Heart right ventricle (tissue), 16 donors: ENCODE results near the gene MYOF. TPM values are rescaled to one million over a fixed set of nuclear protein-coding genes. Genes with fewer than 3 reads are reported as not detected.
A peak's percentile ranks its signal among the peaks of the same experiment; 100 is the strongest.
"Not testable (repeated sequence)": the region's sequence is repeated elsewhere in the genome, so short reads cannot be mapped to it uniquely, and the experiment has no call there.

Experiments used
- ATAC-seq, 8 donors: fragments of 200-7000 bp; cut with Tn5 transposase; one replicate each; pipeline ENCODE4 v1.9.1; 2020; ENCODE audit warnings: mild to moderate bottlenecking in 8 of 8, moderate library complexity in 8 of 8, moderate number of reproducible peaks in 1 of 8
- DNase-seq, 2 donors: peaks; one replicate each; pipeline ENCODE4 v3.0.0-alpha.2; 2020
- H3K27ac ChIP-seq, 10 donors: fragments of 200-600 bp; sonication (generic) in 2 of 10; one replicate each; pipeline versions ENCODE4 v1.5.0 to v1.8.0; 2020 to 2022; ENCODE audit warnings: mild to moderate bottlenecking in 3 of 10
- H3K27me3 ChIP-seq, 7 donors: fragments of 200-600 bp; one replicate each; pipeline ENCODE4 v1.8.0; 2021 to 2022; ENCODE audit warnings: mild to moderate bottlenecking in 2 of 7
- H3K36me3 ChIP-seq, 9 donors: fragments of 200-600 bp; sonication (generic) in 1 of 9; one replicate each; pipeline versions ENCODE4 v1.5.0 to v1.8.0; 2020 to 2022; ENCODE audit warnings: mild to moderate bottlenecking in 2 of 9
- H3K4me1 ChIP-seq, 9 donors: fragments of 200-600 bp; sonication (generic) in 1 of 9; one replicate each; pipeline versions ENCODE4 v1.5.0 to v1.8.0; 2020 to 2022; ENCODE audit warnings: mild to moderate bottlenecking in 4 of 9
- H3K4me3 ChIP-seq, 10 donors: fragments of 200-600 bp; sonication (generic) in 2 of 10; one replicate each; pipeline versions ENCODE4 v1.5.0 to v1.8.0; 2020 to 2022; ENCODE audit warnings: mild to moderate bottlenecking in 7 of 10, moderate library complexity in 2 of 10
- H3K9me3 ChIP-seq, 11 donors: fragments of 200-600 bp in 10 of 11; sonication (generic) in 2 of 11; one replicate each; pipeline versions ENCODE4 v1.5.0 to v1.8.0; 2013 to 2022; ENCODE audit warnings: mild to moderate bottlenecking in 2 of 11, control low read depth in 1 of 11, moderate library complexity in 1 of 11
- CTCF ChIP-seq, 9 donors: fragments of 200-600 bp; sonication (generic) in 2 of 9; IDR thresholded peaks; one replicate each; pipeline versions ENCODE4 v1.5.0 to v1.8.0; 2021 to 2022; ENCODE audit warnings: antibody characterized with exemption in 9 of 9, mild to moderate bottlenecking in 5 of 9, moderate library complexity in 1 of 9
- WGBS, 2 donors: extraction: QIAGEN DNeasy Blood & Tissue Kit; methylation state at CpG; one replicate each; pipeline ENCODE4 v1.1.7; 2013; ENCODE audit warnings: inconsistent platforms in 1 of 2; 5-methylcytosine and 5-hydroxymethylcytosine counted together
- intact Hi-C, 10 donors: fragments of 100-400 bp; cut with DNase I; formaldehyde crosslinking; loops; one replicate each; pipeline versions ENCODE4 v1.11.1 to v1.14.2; 2022
- polyA plus RNA-seq, 2 donors: library from polyadenylated mRNA; stranded (reverse); fragments of 200-250 nt; gene quantifications; one replicate each; pipeline ENCODE4 v1.2.3, GENCODE V29; 2013
- total RNA-seq, 10 donors: library from RNA; stranded (reverse); fragmentation: NEBNext Ultra II Directional in 3 of 10; extraction: Animal tissue kit (Norgen Biotek cat#: 25700) in 3 of 10; gene quantifications; one replicate each; pipeline versions ENCODE4 v1.2.1 to v1.2.4, GENCODE V29; 2021 to 2023
- donor health status: Arrhythmogenic right ventricular cardiomyopathy.
- donor health status: ischemic (EF 13 %, LVEDD 7.1; RV severe dilation, severe dysfunction).
- donor health status: healthy with polysubstance abuse.
- donor health status: DM: no; HTN: yes; CAD: no.
- donor health status: DM: no; HTN: no; CAD: no.
- donor health status: ischemic (EF 25% LVEDD 6.9; RV normal size, moderate dysfunction).
- donor health status: ischemic (EF 25% LVEDD 5.7; RV mildly dilated, moderate dysfunction).
- donor health status: healthy.
- donor health status: DM: yes; HTN: yes; CAD: no.
- donor health status: Ischemic cardiomyopathy.
- donor health status: ischemic (EF 35%, LVEDD 5.7; RV mildly dilated, moderate dysfunction).
- donor health status: nonischemic (EF 11% LVEDD 7.7; RV severe dilation, severe dysfunction).
- donor health status: DM: yes; HTN: yes; CAD: no.
- donor health status: PGD.
- donor health status: ischemic (EF 29% LVEDD 5.4; RV normal size, mild dysfunction).
- donor health status: nonischemic (EF 23%, LVEDD 6.1; RV moderate dilation, normal function).

Gene MYOF
- total and polyA plus RNA-seq, 12 donors = 14.5 to 54.6 (median 36.3) TPM

GRCh38 chr10:93315246-93315645 is 166.9 kb downstream of the MYOF start:
- WGBS, 2 donors = 73% methylated on average over 7 of the region's 7 CpGs
- no peaks in the 10 kb centered on the region for H3K9me3 ChIP-seq
- intact Hi-C loops = no loop called here
- ATAC-seq = no peak
- no peak overlapping the region for H3K27ac ChIP-seq
- no peak for DNase-seq
- no peaks in the 10 kb centered on the region for H3K27me3 ChIP-seq
- no peaks in the 10 kb centered on the region for H3K4me1 ChIP-seq
- H3K36me3 ChIP-seq = peaks cover 0 to 100% (median 24%) of the 10 kb centered on the region in 9 donors
- H3K4me3 ChIP-seq = no peak overlapping the region
- no peak for TF ChIP-seq CTCF (IDR thresholded peaks at IDR 0.05)

- H3K27ac ChIP-seq, H3K4me1 ChIP-seq, intact Hi-C loops, ATAC-seq, H3K4me3 ChIP-seq, H3K9me3 ChIP-seq, H3K27me3 ChIP-seq, DNase-seq: not testable (repeated sequence)
- WGBS, 2 donors = 91 to 93% methylated on average over 3 of the region's 3 CpGs
- H3K36me3 ChIP-seq = peaks cover 0 to 100% (median 30%) of the 10 kb centered on the region in 9 donors
Measured at GRCh38 chr10:93314656-93315055, 167.5 kb downstream of the MYOF start.

GRCh38 chr10:93313798-93314197 is 168.3 kb downstream of the MYOF start:
- H3K36me3 ChIP-seq = peaks cover 0 to 100% (median 26%) of the 10 kb centered on the region in 9 donors
- no peaks in the 10 kb centered on the region for H3K9me3 ChIP-seq
- no peak for TF ChIP-seq CTCF (IDR thresholded peaks at IDR 0.05)
- ATAC-seq = no peak
- H3K4me1 ChIP-seq = peaks cover 0 to 5% (median 0%) of the 10 kb centered on the region in 9 donors
- H3K27me3 ChIP-seq = no peaks in the 10 kb centered on the region
- 86 to 89% methylated on average over 7 of the region's 7 CpGs for WGBS, 2 donors
- no peak for DNase-seq
- intact Hi-C loops = no loop called here
- no peak overlapping the region for H3K27ac ChIP-seq
- H3K4me3 ChIP-seq = no peak overlapping the region

- Histone ChIP-seq H3K36me3 (peaks cover 0 to 94% (median 20%) of the 10 kb centered on the region in 9 donors), H3K4me1 (peaks cover 0 to 5% (median 0%) of the 10 kb centered on the region in 9 donors), H3K27me3 (no peaks in the 10 kb centered on the region), H3K4me3 (no peak overlapping the region), H3K9me3 (no peaks in the 10 kb centered on the region), H3K27ac (no peak overlapping the region)
- DNase-seq (no peak), ATAC-seq (peak in 4 of 8 donors; percentile 52 to 84 (median 65))
- intact Hi-C loops = no loop called here
- TF ChIP-seq CTCF (IDR thresholded peaks at IDR 0.05) = no peak
- WGBS, 2 donors = 36 to 39% methylated on average over 5 of the region's 5 CpGs
Measured at GRCh38 chr10:93309062-93309461, 173.1 kb downstream of the MYOF start.

GRCh38 chr10:93305122-93305521 is 177.0 kb downstream of the MYOF start:
- H3K4me1 ChIP-seq = peaks cover 0 to 5% (median 0%) of the 10 kb centered on the region in 9 donors
- no peak for TF ChIP-seq CTCF (IDR thresholded peaks at IDR 0.05)
- DNase-seq = no peak
- H3K27ac ChIP-seq = no peak overlapping the region
- no peak overlapping the region for H3K4me3 ChIP-seq
- no peaks in the 10 kb centered on the region for H3K27me3 ChIP-seq
- peaks cover 0 to 55% (median 17%) of the 10 kb centered on the region in 9 donors for H3K36me3 ChIP-seq
- no peak for ATAC-seq
- WGBS, 2 donors = 79 to 90% methylated on average over 3 of the region's 3 CpGs
- no peaks in the 10 kb centered on the region for H3K9me3 ChIP-seq
- intact Hi-C loops = no loop called here
